NCI-H460 (cell line): ENCODE measurements around the gene ZNF443. TPM values are rescaled to one million over a fixed set of nuclear protein-coding genes. Genes with fewer than 3 reads are reported as not detected.
A peak's percentile ranks its signal among the peaks of the same experiment; 100 is the strongest.
"Not testable (repeated sequence)": the region's sequence is repeated elsewhere in the genome, so short reads cannot be mapped to it uniquely, and the experiment has no call there.

Source experiments
- DNase-seq: peaks from one replicate; pipeline ENCODE4 v3.0.0-alpha.2; 2016; ENCODE audit warnings: low read depth; ENCODE audit errors: extremely low read depth
- polyA plus RNA-seq: library from polyadenylated mRNA; depleted of rRNA; stranded (reverse); fragments of >200 nt; gene quantifications from 2 replicates; pipeline ENCODE4 v1.2.3, GENCODE V29; 2014; cell fraction: nucleus; rRNA removed
- total RNA-seq: library from RNA; depleted of rRNA; stranded (reverse); fragments of >200 nt; shearing (Covaris generic); gene quantifications from 2 replicates; pipeline ENCODE4 v1.2.3, GENCODE V29; 2014; rRNA removed

ZNF443 gene
- total RNA-seq: 1.1 and 1.4 TPM in 2 replicates
- polyA plus RNA-seq: 1.3 and 1.7 TPM in 2 replicates

DNA sequence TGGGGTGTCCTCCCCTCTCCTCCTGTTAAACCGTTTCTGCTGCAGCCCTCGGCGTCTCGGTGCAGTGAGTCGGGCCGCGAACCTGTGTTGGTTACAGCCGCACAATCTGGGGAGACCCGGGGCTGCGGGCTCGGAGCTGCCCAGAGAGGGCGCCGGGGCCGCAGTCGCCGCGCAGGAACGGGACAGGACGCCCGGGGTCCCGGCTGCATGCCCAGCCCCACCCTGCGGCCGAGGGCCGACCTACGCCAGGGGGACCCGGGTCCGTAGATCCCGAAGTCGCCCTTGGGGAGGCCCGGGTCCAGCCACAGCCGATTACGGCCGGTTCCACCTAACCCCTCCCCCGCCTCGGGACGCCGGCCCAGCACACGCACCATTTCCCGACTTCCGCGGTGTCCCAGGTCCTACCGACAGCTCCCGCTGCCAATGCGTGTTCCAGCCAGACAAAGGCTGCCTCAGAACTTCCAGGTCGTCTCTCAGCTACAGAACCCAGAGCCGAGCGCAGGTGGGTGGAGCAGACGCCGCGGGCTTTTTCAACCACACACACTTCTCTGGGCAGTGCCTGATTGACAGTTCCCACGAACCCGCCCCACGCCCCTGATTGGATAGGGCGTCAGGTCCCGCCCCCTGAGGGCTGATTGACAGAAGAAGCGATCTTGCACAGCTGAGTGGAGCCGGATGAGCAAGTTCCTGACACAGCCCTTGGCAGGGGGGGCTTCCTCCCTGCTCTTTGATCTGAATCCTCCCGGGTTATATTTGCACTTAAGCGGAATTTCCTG is at the start of gene ZNF443:
TSS of gene ZNF443 (minus strand) at position 481 of the 776 bp plus-strand sequence. CDS start at position 374, 107 bp downstream.
- peak; percentile 92 for DNase-seq

DNA sequence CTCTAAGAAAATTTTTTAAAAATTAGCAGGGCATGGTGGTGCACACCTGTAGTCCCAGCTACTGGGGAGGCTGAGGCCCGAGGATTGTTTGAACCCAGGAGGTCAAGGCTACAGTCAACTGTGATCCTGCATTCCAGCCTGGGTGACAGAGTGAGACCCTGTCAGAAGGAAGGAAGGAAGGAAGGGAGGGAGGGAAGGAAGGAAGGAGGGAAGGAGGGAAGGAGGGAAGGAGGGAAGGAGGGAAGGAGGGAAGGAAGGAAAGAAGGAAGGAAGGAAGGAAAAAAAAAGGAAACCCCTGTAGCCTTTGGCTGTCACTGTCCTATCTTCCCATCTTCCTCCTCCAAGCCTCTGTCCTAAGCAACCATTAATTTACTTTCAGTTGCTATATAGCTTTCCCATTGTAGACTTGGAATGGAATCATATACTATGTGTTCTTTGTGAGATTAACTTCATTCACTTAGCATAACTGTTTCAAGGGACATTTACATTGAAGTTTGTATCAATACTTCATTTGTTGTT is 45.5 kb upstream of the ZNF443 start:
- not testable (repeated sequence) for DNase-seq

DNA sequence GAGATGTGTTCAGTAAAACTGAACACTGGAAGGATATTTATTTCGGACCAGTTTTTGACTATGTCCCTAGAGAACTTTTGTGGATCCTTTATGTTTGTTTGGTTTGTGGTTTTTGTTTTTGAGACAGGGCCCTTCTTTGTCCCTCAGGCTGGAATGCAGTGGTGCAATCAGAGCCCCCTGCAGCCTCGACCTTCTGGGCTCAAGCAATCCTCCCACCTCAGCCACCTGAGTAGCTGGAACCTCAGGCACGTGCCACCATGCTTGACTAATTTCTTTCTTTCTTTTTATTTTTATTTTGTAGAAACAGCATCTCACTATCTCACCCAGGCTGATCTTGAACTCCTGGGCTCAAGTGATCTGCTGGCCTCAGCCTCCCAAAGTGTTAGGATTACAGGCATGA is 44.8 kb upstream of the ZNF443 start:
- no peak for DNase-seq

DNA sequence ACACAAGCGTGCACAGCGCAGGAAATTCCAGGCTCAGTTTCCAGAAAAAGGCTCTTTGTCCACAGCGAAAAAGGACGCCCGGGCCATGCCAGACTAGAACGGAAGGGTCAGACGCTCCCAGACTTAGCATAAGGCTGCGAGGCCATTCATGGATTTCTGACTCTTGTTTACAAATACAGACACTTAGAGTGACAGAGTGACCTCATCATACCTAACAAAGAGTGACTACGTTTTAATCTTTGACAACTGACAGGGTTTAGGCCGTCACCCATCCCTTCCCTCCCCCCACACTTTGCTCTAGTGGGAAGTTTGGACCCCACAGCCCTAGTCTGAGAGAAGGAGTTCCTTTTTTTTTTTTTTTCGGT is 44.2 kb upstream of the ZNF443 start:
- DNase-seq: no peak

DNA sequence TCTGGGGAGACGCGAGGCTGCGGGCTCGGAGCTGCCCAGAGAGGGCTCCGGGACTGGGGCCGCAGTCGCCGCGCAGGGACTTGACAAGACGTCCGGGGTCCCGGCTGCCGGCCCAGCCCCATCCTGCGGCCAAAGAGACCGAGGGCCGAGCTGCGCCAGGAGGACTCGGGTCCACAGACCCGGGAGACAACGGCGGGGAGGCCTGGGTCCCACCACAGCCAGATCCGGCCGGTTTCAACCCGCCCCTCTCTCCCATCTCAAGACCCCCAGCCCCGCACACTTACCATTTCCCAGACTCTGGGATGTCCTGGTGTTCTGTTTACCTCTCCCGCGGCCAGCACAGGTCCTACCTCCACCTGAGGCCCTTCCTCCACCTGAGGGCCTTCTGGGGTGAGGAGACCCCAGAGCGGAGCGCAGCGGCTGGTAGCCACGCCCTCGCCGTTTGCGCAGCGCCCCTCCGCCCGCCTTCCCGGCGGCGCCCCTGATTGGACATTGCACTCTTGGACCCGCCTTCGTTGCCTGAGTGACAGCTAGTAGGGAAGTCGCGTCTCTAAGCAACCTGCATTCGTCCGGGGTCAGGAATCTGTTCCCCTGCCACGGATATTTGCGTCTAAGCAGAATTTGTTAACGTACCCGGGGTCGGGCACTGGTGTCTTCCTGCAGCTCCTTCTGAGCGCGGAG is 43.7 kb upstream of the ZNF443 start, which contains the start of gene ZNF709:
TSS of gene ZNF709 (minus strand) at position 446 of the 681 bp plus-strand sequence. CDS start at position 287, 159 bp downstream.
- DNase-seq: peak; percentile 3

DNA sequence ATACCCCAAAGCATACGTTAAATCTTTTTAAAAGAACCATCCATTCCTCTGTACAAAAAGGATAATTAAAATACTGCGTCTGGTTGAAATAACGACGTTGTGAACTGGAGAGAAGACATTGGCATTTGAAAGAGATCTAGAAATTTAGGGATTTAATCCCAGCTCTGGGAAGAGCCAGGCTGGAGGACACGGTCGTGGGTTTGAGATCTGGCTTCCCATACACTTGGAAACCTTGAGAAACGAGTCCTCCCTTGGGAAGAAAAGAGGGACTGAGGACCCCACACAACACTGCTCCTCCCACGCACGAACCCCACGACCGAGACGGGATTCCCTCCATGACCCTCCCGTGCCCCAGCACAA is 43.2 kb upstream of the ZNF443 start:
- DNase-seq: no peak

DNA sequence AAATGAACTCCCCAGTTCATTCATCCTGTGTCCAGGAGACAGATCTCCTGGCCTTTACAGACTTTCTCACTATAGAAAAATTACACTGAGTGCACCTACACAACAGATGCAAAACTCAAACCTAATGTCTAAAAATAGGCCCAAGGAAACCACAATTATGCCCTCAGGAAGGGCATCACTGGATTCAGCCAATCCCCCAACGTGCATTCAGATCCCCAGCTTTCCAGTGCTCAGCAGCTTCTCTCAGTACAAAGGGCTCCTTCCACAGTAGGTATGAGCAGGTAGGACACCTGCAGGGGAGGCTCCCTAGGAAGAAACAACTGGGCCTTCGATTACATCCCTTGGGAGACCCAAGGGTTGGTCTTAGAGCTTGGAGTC is 41.7 kb upstream of the ZNF443 start:
- no peak for DNase-seq

DNA sequence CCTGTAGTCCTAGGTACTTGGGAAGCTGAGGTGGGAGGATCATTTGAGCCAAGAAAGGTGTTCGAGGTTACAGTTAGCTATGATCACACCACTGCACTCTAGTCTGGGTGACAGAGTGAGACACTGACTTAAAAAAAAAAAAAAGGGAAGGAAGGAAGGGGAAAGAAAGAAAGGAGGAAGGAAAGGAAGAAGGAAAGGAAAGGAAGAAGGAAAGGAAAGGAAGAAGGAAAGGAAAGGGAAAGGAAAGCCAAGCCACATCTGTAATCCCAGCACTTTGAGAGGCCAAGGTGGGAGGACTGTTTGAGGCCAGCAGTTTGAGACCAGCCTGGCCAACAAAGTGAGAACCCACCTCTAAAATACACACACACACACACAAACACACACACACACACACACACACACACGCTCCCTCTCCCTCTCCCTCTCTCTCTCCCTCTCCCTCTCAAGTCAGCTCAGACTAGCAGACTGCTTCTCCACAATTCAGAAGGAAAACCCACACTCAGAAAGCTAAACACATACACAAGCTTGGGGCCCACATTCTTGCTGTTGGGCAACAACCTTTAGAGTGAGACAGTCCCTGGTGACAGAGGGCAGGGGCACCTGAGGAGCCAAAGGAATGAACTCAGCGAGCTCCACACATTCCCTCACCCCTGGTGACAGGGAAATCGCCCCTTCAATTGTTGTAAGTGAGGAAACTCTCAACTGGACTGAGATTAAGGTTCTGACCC is 41.1 kb upstream of the ZNF443 start:
- no peak for DNase-seq

DNA sequence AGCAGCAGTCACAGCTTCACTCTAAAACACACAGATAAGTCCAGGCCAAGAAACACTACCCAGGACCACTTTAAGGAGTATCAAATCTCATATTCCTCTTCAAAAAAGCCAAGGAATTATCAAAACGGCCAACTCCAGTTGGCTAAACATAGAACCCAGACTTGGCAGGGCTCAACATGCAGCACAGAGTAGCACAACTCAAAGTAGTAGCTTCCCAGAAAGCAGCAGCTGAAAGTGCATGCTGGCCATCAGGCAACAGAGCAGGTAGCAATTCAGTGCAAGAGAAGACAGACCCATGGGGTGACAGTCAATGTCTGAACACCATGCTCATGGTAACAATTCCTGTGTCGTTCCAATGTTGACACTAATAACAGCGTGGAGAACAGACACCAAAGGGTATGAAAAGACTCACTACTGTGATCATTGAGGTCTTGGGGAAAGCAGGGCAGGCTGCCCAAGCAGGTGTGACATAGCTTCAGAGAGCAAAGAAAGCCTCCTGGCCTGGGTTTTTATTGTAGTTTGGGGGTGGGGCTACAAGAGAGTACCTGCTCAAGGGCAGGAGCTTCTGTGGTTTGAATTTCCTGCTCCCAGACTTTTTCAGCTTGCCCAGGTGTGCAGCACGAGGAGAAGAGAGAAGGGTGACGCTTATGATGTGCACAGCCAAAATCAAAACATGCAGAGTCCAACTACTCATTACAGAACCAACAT is 37.6 kb upstream of the ZNF443 start:
- DNase-seq: no peak

DNA sequence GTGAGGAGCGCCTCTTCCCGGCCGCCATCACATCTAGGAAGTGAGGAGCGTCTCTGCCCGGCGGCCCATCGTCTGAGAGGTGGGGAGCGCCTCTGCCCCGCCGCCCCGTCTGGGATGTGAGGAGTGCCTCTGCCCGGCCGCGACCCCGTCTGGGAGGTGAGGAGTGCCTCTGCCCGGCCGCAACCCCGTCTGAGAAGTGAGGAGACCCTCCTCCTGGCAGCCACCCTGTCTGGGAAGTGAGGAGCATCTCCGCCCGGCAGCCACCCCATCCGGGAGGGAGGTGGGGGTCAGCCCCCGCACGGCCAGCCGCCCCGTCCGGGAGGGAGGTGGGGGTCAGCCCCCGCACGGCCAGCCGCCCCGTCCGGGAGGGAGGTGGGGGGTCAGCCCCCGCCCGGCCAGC is 26.8 kb upstream of the ZNF443 start:
- not testable (repeated sequence) for DNase-seq

DNA sequence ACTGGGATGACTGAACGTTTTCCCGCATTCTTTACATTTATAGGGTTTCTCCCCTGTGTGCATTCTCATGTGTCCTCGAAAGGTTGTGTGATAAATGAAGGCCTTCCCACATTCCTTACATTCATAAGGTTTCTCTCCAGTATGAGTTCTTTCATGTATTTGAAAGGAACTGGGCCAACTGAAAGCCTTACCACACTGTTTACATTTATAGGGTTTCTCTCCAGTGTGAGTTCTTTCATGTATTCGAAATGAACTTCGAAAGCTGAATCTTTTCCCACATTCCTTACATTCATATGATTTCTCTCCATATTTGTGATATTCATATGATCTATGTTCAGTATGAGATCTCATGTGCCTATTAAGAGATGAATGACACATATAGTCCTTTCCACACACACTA is 24.4 kb upstream of the ZNF443 start:
- no peak for DNase-seq

DNA sequence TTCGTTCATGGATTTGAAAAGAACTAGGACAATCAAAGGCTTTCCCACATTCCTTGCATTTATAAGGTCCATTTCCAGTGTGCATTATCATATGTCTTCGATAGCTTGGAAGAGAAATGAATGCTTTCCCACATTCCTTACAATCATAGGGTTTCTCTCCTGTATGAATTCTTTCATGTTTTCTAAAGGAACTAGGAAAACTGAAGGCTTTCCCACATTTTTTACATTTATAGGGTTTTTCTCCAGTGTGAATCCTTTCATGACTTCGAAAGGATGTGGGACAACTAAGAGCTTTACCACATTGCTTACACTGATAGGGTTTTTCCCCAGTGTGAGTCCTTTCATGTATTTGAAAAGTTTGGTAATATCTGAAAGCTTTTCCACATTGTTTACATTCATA is 23.9 kb upstream of the ZNF443 start:
- no peak for DNase-seq

DNA sequence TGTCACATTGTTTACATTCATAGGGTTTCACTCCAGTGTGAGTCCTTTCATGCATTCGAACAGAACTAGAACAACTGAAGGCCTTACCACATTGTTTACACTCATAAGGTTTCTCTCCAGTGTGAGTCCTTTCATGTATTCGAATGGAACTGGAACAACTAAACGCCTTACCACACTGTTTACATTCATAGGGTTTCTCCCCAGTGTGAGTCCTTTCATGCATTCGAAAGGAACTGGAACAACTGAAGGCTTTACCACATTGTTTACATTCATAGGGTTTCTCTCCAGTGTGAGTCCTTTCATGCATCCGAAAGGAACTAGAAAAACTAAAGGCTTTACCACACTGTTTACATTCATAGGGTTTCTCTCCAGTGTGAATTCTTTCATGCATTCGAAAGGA is 23.3 kb upstream of the ZNF443 start:
- DNase-seq: not testable (repeated sequence)

DNA sequence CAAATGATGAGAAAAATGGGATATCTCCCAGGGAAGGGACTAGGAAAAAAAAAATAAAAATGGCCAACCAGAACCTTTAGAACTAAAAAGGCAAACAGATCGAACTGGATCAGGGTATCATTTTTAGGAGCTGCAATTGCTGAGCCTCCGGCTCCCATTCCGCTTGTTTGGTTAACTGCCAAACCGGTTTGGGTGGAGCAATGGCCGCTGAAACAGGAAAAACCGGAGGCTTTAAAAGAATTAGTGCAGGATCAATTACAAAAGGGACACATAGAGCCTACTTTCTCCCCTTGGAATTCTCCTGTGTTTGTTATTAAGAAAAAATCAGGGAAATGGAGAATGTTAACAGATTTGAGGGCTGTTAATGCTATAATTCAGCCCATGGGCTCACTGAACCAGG is 12.7 kb upstream of the ZNF443 start:
- DNase-seq: no peak

DNA sequence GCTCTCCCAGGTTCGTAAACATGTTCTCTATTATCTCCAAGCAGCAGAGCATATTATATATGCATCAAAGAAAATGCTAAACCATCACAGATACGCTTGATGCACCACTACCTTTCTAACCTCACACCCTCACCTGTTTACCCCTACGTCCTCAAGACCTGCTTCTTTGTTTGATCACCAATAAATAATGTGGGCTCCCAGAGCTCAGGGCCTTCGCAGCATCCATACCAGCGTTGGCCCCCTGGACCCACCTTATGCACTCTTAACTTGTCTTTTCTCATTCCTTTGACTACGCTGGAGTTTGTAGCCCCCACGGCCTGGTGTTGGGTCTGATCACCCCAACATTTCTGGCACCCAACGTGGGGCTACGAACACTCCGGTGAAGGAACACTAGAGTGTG is 10.0 kb upstream of the ZNF443 start:
- DNase-seq: no peak

DNA sequence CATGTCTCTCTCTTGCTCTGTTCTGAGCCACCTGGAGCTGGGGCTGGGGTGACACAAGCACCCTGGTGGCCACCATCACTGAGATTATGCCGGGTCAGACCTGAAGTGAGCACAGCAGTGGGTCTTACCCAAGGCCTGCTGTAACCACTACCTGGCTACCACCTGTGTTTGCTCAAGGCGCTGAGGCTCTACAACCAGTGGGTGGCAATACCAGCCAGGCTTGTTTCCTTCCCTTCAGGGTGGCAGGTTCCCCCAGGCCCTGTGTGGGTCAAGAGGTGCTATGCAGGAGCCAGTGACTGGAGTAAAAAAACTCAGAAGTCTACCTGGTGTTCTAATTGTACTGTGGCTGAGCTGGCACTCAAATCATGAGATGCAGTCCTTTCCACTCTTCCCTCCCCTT is 8.0 kb upstream of the ZNF443 start:
- DNase-seq: no peak

DNA sequence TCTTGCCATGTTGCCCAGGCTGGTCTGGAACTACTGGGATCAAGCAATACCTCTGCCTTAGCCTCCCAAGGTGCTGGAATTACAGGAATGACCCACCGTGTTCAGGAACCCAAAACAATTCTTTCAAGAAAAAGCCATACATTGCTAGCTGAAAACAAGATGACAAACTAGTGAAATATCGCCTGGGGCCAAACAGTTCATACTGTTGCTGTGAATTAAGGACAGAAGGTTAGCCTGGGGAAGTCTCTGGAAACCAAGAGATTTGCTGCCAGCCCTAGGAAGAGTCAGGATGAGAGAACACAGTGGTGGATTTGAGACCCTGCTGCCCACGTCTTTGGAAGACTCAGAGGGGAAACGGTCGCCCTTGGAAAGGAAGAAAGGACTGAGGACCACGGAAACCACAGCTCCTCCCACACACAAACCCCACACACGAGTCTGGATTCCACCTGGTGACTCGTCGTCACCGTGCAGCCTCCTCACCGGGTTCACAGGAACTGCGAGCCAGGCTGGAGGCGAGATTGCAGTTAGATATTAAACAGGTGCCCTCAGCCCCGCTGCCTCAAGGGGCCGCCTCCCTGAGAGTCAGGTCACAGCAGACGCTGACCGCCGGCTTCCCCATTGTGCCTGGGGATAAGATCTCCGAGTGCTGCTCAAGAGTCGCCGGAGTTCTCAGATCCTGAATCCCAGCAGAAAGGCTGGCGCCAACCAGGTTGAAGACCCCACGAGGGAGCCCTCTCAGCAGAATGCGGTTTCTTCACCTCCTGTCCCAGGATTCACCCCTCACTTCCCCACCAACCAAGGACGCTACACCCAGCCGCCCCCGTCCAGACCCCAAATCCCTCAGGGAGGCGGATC is 908 bp downstream of the ZNF443 start:
- DNase-seq: not testable (repeated sequence)

DNA sequence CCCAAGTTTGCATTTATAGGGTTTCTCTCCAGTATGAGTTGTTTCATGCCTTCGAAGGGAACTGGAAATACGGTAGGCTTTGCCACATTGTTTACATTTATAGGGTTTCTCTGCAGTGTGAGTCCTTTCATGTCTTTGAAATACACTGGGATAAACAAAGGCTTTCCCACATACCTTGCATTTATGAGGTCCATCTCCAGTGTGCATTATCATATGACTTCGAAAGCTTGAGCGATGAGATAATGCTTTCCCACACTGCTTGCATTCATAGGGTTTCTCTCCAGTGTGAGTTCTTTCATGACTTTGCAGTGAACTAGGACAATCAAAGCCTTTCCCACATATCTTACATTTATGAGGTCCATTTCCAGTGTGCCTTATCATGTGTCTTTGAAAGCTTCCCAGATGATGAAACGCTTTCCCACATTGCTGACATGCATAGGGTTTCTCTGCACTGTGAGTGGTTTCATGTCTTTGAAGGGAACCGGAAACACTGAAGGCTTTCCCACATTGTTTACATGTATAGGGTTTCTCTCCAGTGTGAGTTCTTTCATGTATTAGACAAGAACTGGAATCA is 10.0 kb downstream of the ZNF443 start:
- DNase-seq: not testable (repeated sequence)

DNA sequence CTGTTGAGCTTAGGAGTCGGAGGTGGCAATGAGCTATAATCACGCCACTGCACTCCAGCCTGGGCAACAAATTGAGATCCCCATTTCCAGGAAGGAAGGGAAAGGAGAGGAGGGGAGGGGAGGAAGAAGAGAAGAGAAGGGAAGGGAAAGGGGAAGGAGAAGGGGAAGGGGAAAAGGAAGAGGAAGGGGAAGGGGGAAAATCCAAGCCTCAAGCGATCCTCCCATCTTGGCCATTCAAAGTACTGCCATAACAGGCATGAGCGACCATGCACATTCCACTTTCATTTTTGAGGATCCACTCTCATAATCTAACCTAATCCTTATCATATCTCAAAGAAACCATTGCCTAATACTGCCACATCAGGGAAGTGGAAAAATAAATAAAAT is 14.9 kb downstream of the ZNF443 start:
- DNase-seq: no peak
